GM12801 (cell line): Measurements from ENCODE around the gene TMEM131L.

Experiments used
- CTCF ChIP-seq: IDR thresholded peaks from one replicate; pipeline ENCODE4 v1.5.1; 2011; ENCODE audit warnings: control low read depth; ENCODE audit not compliant: insufficient read length; ENCODE audit errors: extremely low read depth

TMEM131L gene

DNA sequence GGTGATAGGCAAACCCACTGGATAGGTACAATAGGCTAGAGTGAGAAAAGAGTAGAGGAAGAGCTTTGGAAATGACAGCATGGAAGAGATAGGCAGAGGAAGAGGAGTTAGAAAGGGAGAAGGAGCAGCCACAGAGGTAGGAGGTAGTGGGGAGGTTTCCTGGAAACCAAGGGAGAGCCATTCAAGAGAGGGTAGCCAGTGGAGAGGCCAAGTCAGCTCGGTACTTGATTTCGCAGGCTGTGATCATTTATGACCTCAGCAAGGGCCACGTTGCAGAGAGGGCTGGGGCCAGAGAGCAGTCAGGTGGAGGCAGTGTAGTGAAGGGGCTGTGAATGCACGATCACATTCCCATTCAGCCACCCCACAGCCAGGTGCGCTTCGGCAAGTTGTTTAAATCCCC is 76.0 kb downstream of the TMEM131L start:
- no peak for TF ChIP-seq CTCF

GRCh38 chr4:153542834-153543233 is 76.7 kb downstream of the TMEM131L start:
- TF ChIP-seq CTCF: no peak

DNA sequence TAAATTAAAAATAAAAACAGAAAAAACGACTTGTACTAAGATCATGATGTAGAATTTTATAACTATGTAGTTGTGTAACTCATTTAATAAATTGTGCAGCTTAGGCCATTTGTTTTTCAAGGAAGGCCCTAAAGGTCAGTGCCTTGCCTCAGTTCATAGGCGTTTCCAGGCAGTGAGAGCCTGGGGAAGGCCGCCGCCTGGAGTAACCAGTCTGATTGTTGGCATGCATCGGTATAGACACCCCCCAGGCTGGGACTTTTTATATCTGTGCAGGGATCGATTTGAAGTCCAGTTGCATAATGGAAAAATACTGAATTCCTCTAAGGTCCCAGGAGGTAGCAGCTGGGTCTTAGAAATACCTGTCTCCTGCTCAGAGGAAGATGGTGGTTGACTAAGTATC is 77.2 kb downstream of the TMEM131L start:
- no peak for TF ChIP-seq CTCF

DNA sequence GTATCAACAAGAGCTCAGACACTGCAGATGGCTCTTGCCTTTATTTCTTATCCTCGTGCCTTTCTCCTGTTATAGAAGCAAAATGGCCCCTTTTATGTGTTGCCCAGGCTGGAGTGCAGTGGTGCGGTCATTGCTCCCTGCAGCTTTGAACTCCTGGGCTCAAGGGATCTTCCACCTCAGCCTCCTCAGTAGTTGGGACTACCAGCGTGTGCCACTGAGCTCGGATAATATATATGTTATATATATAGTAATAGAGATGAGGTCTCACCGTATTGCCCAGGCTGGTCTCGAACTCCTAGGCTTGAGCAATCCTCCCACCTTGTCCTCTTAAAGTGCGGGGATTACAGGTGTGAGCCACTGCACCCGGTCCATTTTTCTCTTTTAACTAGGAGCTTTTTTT is 79.7 kb downstream of the TMEM131L start:
- TF ChIP-seq CTCF: no peak

GRCh38 chr4:153546280-153546679 is 80.1 kb downstream of the TMEM131L start:
- TF ChIP-seq CTCF: no peak

DNA sequence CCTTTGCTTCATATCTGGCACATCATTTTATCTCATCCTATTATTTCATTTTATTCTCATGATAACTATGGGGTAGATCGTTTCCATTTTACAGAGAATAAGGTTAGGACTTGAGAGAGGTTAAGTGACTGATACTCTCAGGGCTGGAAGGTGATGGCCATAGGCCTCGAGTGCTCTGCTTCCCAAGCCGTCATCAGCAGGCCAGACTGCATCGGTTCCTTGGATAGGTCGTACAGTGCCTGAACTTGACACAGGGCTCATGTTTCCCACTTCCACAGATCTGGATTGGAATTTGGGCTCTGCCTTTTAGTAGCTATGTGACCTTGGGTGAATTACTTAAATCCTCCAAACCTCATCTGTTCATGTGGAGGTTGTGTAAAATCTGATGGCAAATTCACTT is 81.4 kb downstream of the TMEM131L start:
- TF ChIP-seq CTCF: no peak

DNA sequence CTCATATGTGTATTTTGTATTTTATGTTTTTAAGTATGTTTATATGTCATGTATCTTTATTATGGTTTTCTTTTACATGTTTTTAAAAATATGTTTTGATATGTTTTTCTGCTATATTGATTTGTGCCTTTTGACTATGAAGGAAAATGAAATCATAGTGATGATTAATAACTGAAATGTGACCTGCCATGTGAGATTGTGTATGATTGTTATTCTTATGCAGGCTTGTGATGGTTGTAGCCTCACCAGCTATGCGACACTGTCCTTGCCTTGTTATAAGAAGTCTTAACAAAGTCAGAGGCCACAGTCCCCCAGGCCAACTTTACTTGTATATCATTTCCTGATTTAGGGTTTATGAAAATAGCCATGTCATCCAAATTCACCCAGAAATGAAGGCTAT is 83.2 kb downstream of the TMEM131L start:
- no peak for TF ChIP-seq CTCF
